Suppressor macrophage treated with lipopolysaccharide for 4 hours (primary cell): ENCODE data around the gene OR4A15.

ENCODE experiments used
- DNase-seq: peaks from one replicate; pipeline ENCODE4 v3.0.0-alpha.2; 2020

Gene OR4A15

GRCh38 chr11:55367674-55368073, at the start of gene OR4A15:
OR4A15 (plus strand) TSS chr11:55367974; CDS start chr11:55367974, 0 bp downstream.
- DNase-seq = no peak

GRCh38 chr11:55324500-55324899, 43.3 kb upstream of the OR4A15 start:
- no peak for DNase-seq

DNA sequence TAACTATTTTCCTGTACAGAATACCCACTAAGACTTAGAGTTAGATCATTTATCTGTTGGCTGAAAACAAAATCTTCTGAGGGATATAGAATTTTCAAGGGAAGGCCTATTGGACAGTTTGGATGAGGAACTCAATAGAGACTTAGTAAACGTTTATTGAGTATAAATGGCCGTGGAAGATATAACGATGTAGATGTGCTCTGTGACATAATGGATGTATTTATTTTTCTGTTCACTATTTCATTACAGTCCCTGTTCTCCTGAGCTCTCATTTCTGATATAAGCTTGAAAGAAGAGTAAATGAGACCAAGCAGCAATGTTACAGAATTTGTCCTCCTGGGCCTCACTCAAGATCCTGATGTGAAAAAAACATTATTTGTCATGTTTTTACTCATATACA, 24.9 kb upstream of the OR4A15 start, which contains the start of gene OR4A16:
Gene OR4A16 (plus strand): TSS at position 301 of the 400 bp plus-strand sequence. CDS start 0 bp downstream, at position 301.
- DNase-seq = no peak

- no peak for DNase-seq
These were observed 22.5 kb upstream of the OR4A15 start for GRCh38 chr11:55345306-55345705.

DNA sequence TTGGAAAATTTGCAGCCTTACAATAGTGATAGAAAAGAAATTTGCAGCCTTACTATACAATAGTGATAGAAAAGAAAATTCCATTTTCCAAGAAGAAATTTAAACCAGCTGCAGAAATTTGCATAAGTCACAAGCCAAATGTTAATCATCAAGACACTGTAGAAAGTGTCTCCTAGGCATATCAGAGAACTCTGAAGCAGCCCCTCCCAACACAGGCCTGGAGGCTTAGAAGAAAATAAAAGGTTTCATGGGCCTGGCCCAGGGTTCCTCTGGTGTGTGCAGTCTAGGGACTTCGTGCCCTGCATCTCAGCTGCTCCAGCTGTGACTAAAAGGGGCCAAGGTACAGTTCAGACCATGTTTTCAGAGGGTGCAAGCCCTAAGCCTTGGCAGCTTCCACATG, 18.7 kb upstream of the OR4A15 start:
- DNase-seq = no peak

- no peak for DNase-seq
These were observed 10.1 kb upstream of the OR4A15 start for GRCh38 chr11:55357560-55358184.

DNA sequence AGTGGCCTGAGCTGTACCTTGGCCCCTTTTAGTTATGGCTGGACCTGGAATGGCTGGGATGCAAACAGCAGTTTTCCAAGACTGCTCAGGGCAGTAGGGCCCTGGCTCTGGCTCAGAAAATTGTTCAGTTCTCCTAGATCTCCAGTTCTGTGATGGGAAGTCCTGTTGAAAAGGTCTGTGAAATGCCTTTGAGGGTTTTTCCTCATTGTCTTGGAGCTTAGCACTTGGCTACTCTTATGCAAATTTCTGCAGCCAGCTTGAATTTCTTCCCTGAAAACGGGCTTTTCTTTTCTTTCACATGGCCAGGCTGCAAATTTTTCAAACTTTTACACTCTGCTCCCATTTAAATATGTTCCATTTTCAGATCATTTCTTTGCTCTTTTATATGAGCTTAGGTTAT, 33.2 kb downstream of the OR4A15 start:
- DNase-seq = no peak
